Hepatocyte (in vitro differentiated cells): ENCODE measurements around the gene SMAD1. TPM values are rescaled to one million over a fixed set of nuclear protein-coding genes. Genes with fewer than 3 reads are reported as not detected.

Experiments
- DNase-seq: peaks from one replicate; pipeline ENCODE4 v3.0.0-alpha.2; 2016; ENCODE audit warnings: low spot score
- H2AFZ ChIP-seq: fragments of 200-600 bp; sonication (generic); 2 replicates; pipeline ENCODE4 v1.6.0; 2016; ENCODE audit warnings: antibody characterized with exemption, mild to moderate bottlenecking
- H3K27ac ChIP-seq: fragments of 200-600 bp; sonication (generic); 2 replicates; pipeline ENCODE4 v1.5.1; 2016; ENCODE audit warnings: mild to moderate bottlenecking
- H3K27me3 ChIP-seq: fragments of 200-600 bp; sonication (generic); 2 replicates; pipeline ENCODE4 v1.6.1; 2016
- H3K36me3 ChIP-seq: fragments of 200-600 bp; sonication (generic); replicated peaks from 2 replicates; pipeline ENCODE4 v1.5.1; 2016; ENCODE audit warnings: low read depth; ENCODE audit not compliant: insufficient read depth
- H3K4me1 ChIP-seq: fragments of 200-600 bp; sonication (generic); 2 replicates; pipeline ENCODE4 v1.5.1; 2016; ENCODE audit warnings: mild to moderate bottlenecking, moderate library complexity; ENCODE audit not compliant: insufficient read depth
- H3K4me2 ChIP-seq: fragments of 200-600 bp; sonication (generic); 2 replicates; pipeline ENCODE4 v1.6.0; 2016
- H3K4me3 ChIP-seq: fragments of 200-600 bp; sonication (generic); 2 replicates; pipeline ENCODE4 v1.5.1; 2016; ENCODE audit warnings: mild to moderate bottlenecking
- H3K79me2 ChIP-seq: fragments of 200-600 bp; sonication (generic); 2 replicates; pipeline ENCODE4 v1.6.0; 2017; ENCODE audit warnings: mild to moderate bottlenecking
- H3K9me2 ChIP-seq: fragments of 200-600 bp; sonication (generic); replicated peaks from 2 replicates; pipeline ENCODE4 v1.6.0; 2017; ENCODE audit warnings: mild to moderate bottlenecking; ENCODE audit not compliant: insufficient read depth
- H3K9me3 ChIP-seq: fragments of 200-600 bp; sonication (generic); 2 replicates; pipeline ENCODE4 v1.5.1; 2016; ENCODE audit warnings: low read depth, mild to moderate bottlenecking
- H4K20me1 ChIP-seq: fragments of 200-600 bp; sonication (generic); 2 replicates; pipeline ENCODE4 v1.6.0; 2016; ENCODE audit warnings: mild to moderate bottlenecking; ENCODE audit not compliant: insufficient read depth, poor library complexity, severe bottlenecking
- CTCF ChIP-seq: fragments of 200-600 bp; sonication (generic); IDR thresholded peaks from 2 replicates; pipeline ENCODE4 v1.5.1; 2016; ENCODE audit warnings: antibody characterized with exemption, mild to moderate bottlenecking; ENCODE audit not compliant: poor library complexity
- EZH2 ChIP-seq: fragments of 200-600 bp; sonication (generic); IDR thresholded peaks from 2 replicates; pipeline ENCODE4 v1.6.1; 2016; ENCODE audit warnings: antibody characterized with exemption, mild to moderate bottlenecking, borderline replicate concordance
- EZH2phosphoT487 ChIP-seq: fragments of 200-600 bp; sonication (generic); IDR thresholded peaks from one replicate; pipeline ENCODE4 v1.6.1; 2018; ENCODE audit warnings: antibody characterized with exemption, mild to moderate bottlenecking, low read depth, moderate library complexity; ENCODE audit not compliant: unreplicated experiment, severe bottlenecking
- WGBS: methylation state at CpG from one replicate; pipeline ENCODE4 v1.1.6; 2016; ENCODE audit warnings: low lambda C conversion rate; ENCODE audit errors: missing lambda C conversion rate; 5-methylcytosine and 5-hydroxymethylcytosine counted together
- polyA plus RNA-seq: library from polyadenylated mRNA; unstranded; fragments of >200 nt; fragmentation: Nextera tagmentation; extraction: Ambion mirVana; gene quantifications from 2 replicates; pipeline ENCODE4 v1.2.1, GENCODE V29; 2016
- total RNA-seq: library from RNA; depleted of rRNA; stranded (reverse); fragments of >200 nt; gene quantifications from 2 replicates; pipeline ENCODE4 v1.2.3, GENCODE V29; 2014

Gene SMAD1
- total RNA-seq = 21.2 and 24.1 TPM in 2 replicates
- 10.5 and 18.1 TPM in 2 replicates for polyA plus RNA-seq

GRCh38 chr4:145481164-145481941, at the start of gene SMAD1:
SMAD1 (plus strand) TSS chr4:145481853; CDS start chr4:145514614, 32,761 bp downstream.
- Histone ChIP-seq H3K4me3 (peak within 1 kb of the TSS; percentile 85), H3K27me3 (no peaks in the 10 kb centered on the region), H3K27ac (peak within 1 kb of the TSS; percentile 99), H3K9me3 (no peaks in the 10 kb centered on the region), H3K4me2 (peak within 1 kb of the TSS; percentile 83), H3K9me2 (no peaks in the 10 kb centered on the region), H4K20me1 (peaks cover 13% of the 10 kb centered on the region), H2AFZ (peak within 1 kb of the TSS; percentile 86), H3K79me2 (peaks cover 41% of the 10 kb centered on the region), H3K4me1 (peaks cover 13% of the 10 kb centered on the region), H3K36me3 (no peaks in the 10 kb centered on the region)
- TF ChIP-seq EZH2 (no peak), EZH2phosphoT487 (no peak), CTCF (no peak)
- DNase-seq = peak; percentile 91
- under 1% methylated on average over 53 of the region's 65 CpGs for WGBS

DNA sequence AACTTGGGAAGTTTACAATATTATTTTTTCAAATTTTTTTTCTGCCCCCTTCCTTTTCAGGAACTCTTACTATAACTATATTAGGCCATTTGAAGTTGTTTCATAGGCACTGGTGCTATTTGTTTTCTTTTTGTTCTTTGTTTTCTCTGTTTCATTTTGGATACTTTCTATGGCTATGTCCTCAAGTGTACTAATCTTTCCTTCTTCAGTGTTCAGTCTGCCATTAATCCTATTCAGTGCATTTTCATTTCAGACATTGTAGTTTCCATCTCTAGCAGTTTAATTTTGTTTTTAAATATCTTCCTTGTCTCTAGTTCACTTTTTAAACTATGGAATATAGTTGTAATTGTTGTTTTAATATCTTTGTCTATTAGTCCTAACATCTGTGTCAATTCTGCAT, 48.0 kb upstream of the SMAD1 start:
- Histone ChIP-seq H3K4me3 (no peak overlapping the region), H3K36me3 (no peaks in the 10 kb centered on the region), H3K27ac (no peak overlapping the region), H3K4me1 (no peaks in the 10 kb centered on the region), H4K20me1 (no peaks in the 10 kb centered on the region), H3K4me2 (no peak overlapping the region), H3K9me3 (no peaks in the 10 kb centered on the region), H3K9me2 (no peaks in the 10 kb centered on the region), H3K27me3 (no peaks in the 10 kb centered on the region), H2AFZ (no peak overlapping the region), H3K79me2 (no peaks in the 10 kb centered on the region)
- no peak for DNase-seq
- no peak for TF ChIP-seq EZH2phosphoT487
- no peak for TF ChIP-seq CTCF
- no peak for TF ChIP-seq EZH2

GRCh38 chr4:145435646-145436045, 46.0 kb upstream of the SMAD1 start:
- Histone ChIP-seq H3K27ac (no peak overlapping the region), H3K4me1 (no peaks in the 10 kb centered on the region), H3K4me2 (no peak overlapping the region), H3K4me3 (no peak overlapping the region), H2AFZ (no peak overlapping the region), H3K79me2 (no peaks in the 10 kb centered on the region), H3K36me3 (no peaks in the 10 kb centered on the region), H3K9me2 (no peaks in the 10 kb centered on the region), H4K20me1 (no peaks in the 10 kb centered on the region), H3K27me3 (no peaks in the 10 kb centered on the region), H3K9me3 (no peaks in the 10 kb centered on the region)
- 75% methylated on average over 3 of the region's 3 CpGs for WGBS
- DNase-seq = no peak
- no peak for TF ChIP-seq EZH2
- TF ChIP-seq CTCF = no peak
